H1 (cell line): Measurements from ENCODE around the gene NUP107. TPM values are rescaled to one million over a fixed set of nuclear protein-coding genes. Genes with fewer than 3 reads are reported as not detected.
A peak's percentile ranks its signal among the peaks of the same experiment; 100 is the strongest.

Experiments
- CTCF ChIA-PET: fragments of 300-600 bp; sonication (Branson Sonifier 250); formaldehyde crosslinking; loops from one replicate; lab custom pipeline; 2021; ENCODE audit not compliant: partially characterized antibody; lab: Charles Lee
- POLR2A ChIA-PET: fragments of 300-600 bp; sonication (Branson Sonifier 250); formaldehyde crosslinking; loops from one replicate; lab custom pipeline; 2021; ENCODE audit warnings: inconsistent platforms; ENCODE audit not compliant: partially characterized antibody; lab: Charles Lee
- DNase-seq, 2 experiments: peaks; one replicate each; pipeline versions ENCODE4 v3.0.0 to v3.0.0-alpha.2; 2010 to 2022; ENCODE audit warnings: low spot score in 2 of 2, low read depth in 1 of 2, mixed read lengths in 1 of 2
- FAIRE-seq: peaks from 2 replicates; lab custom pipeline; 2011; peaks lifted over from hg19 to GRCh38; lab: Jason Lieb, UNC
- H2AFZ ChIP-seq: 2 replicates; pipeline ENCODE4 v1.8.1; 2012; ENCODE audit warnings: low read length, inconsistent platforms
- H2AK5ac ChIP-seq: 2 replicates; pipeline ENCODE4 v1.6.1; 2013; ENCODE audit warnings: low read depth, low read length
- H2BK120ac ChIP-seq: replicated peaks from 2 replicates; pipeline ENCODE3; 2013; ENCODE audit warnings: low read depth, low read length, inconsistent platforms
- H2BK12ac ChIP-seq: 2 replicates; pipeline ENCODE4 v1.6.1; 2013; ENCODE audit warnings: low read depth, low read length
- H2BK15ac ChIP-seq: 2 replicates; pipeline ENCODE4 v1.6.1; 2013; ENCODE audit warnings: low read length
- H2BK20ac ChIP-seq: 2 replicates; pipeline ENCODE4 v1.6.1; 2013; ENCODE audit warnings: low read length
- H2BK5ac ChIP-seq: 2 replicates; pipeline ENCODE4 v1.6.1; 2013; ENCODE audit warnings: low read depth, low read length
- H3K14ac ChIP-seq: 2 replicates; pipeline ENCODE4 v1.6.1; 2013; ENCODE audit warnings: inconsistent platforms; ENCODE audit not compliant: insufficient read length
- H3K18ac ChIP-seq: 2 replicates; pipeline ENCODE4 v1.6.1; 2013; ENCODE audit warnings: low read length; ENCODE audit errors: extremely low read depth
- H3K23ac ChIP-seq: 2 replicates; pipeline ENCODE4 v1.6.1; 2013; ENCODE audit warnings: inconsistent platforms; ENCODE audit not compliant: insufficient read length
- H3K23me2 ChIP-seq: 2 replicates; pipeline ENCODE4 v1.6.1; 2013; ENCODE audit warnings: low read depth, low read length
- H3K27ac ChIP-seq: 2 replicates; pipeline ENCODE4 v1.6.1; 2011; ENCODE audit warnings: low read depth, low read length, inconsistent platforms
- H3K27me3 ChIP-seq, 4 experiments: replicated peaks in 1 of 4; 1 replicate in 1 of 4; 2 replicates in 3 of 4; pipeline versions ENCODE4 v1.6.1 to v1.8.1; 2011 to 2013; ENCODE audit warnings: low read length in 3 of 4, mild to moderate bottlenecking in 3 of 4, inconsistent platforms in 2 of 4, mixed read lengths in 2 of 4, moderate library complexity in 1 of 4; ENCODE audit not compliant: control insufficient read depth in 3 of 4, insufficient read depth in 3 of 4; ENCODE audit errors: extremely low read depth in 1 of 4
- H3K36me3 ChIP-seq, 4 experiments: 2 replicates each; pipeline versions ENCODE4 v1.6.1 to v1.8.1; 2011 to 2013; ENCODE audit warnings: mild to moderate bottlenecking in 4 of 4, low read length in 3 of 4, moderate library complexity in 2 of 4, control low read depth in 1 of 4, inconsistent platforms in 1 of 4; ENCODE audit not compliant: insufficient read depth in 4 of 4, control insufficient read depth in 2 of 4
- H3K4ac ChIP-seq: replicated peaks from 2 replicates; pipeline ENCODE3; 2013; ENCODE audit warnings: low read length, low read depth, mixed read lengths, inconsistent platforms; ENCODE audit not compliant: insufficient read length
- H3K4me1 ChIP-seq, 4 experiments: replicated peaks in 1 of 4; 1 replicate in 1 of 4; 2 replicates in 3 of 4; pipeline versions ENCODE4 v1.6.1 to v1.8.1; 2011 to 2013; ENCODE audit warnings: low read length in 3 of 4, inconsistent platforms in 2 of 4, mixed read lengths in 1 of 4; ENCODE audit not compliant: insufficient read depth in 4 of 4, control insufficient read depth in 3 of 4
- H3K4me2 ChIP-seq, 2 experiments: 2 replicates each; pipeline versions ENCODE4 v1.6.1 to v1.8.1; 2011 to 2013; ENCODE audit warnings: low read depth in 2 of 2, low read length in 2 of 2, control low read depth in 1 of 2, inconsistent platforms in 1 of 2, mild to moderate bottlenecking in 1 of 2; ENCODE audit not compliant: insufficient read depth in 1 of 2
- H3K4me3 ChIP-seq, 4 experiments: fragments of 200-600, 300-600 bp in 1 of 4; sonication (generic), shearing (Covaris generic), sonication (Bioruptor Twin) in 1 of 4; 2 replicates each; pipeline versions ENCODE4 v1.5.1 to v1.8.1; 2011 to 2016; ENCODE audit warnings: low read length in 4 of 4, low read depth in 3 of 4, control low read depth in 2 of 4, inconsistent platforms in 2 of 4, mild to moderate bottlenecking in 2 of 4, mixed read lengths in 1 of 4, moderate library complexity in 1 of 4; ENCODE audit not compliant: insufficient read depth in 2 of 4; ENCODE audit errors: extremely low read depth in 1 of 4
- H3K56ac ChIP-seq: replicated peaks from 2 replicates; pipeline ENCODE3; 2013; ENCODE audit warnings: low read depth, mild to moderate bottlenecking, mixed read lengths, low read length, inconsistent platforms; ENCODE audit not compliant: insufficient read length
- H3K79me1 ChIP-seq: 2 replicates; pipeline ENCODE4 v1.6.1; 2013; ENCODE audit warnings: low read depth, low read length, control low read depth
- H3K79me2 ChIP-seq, 2 experiments: 2 replicates each; pipeline versions ENCODE4 v1.6.1 to v1.8.1; 2012 to 2013; ENCODE audit warnings: low read length in 2 of 2, mild to moderate bottlenecking in 2 of 2, inconsistent platforms in 1 of 2; ENCODE audit not compliant: insufficient read depth in 2 of 2, control insufficient read depth in 1 of 2
- H3K9ac ChIP-seq, 4 experiments: replicated peaks in 1 of 4; 1 replicate in 1 of 4; 2 replicates in 3 of 4; pipeline versions ENCODE4 v1.6.1 to v1.8.1; 2011 to 2013; ENCODE audit warnings: low read depth in 3 of 4, low read length in 3 of 4, control low read depth in 2 of 4, mild to moderate bottlenecking in 2 of 4, moderate library complexity in 2 of 4, inconsistent platforms in 1 of 4; ENCODE audit errors: extremely low read depth in 1 of 4
- H3K9me3 ChIP-seq, 2 experiments: 2 replicates each; pipeline versions ENCODE4 v1.6.1 to v1.8.1; 2012 to 2013; ENCODE audit warnings: mild to moderate bottlenecking in 2 of 2, moderate library complexity in 2 of 2, control low read depth in 1 of 2, inconsistent platforms in 1 of 2, low read depth in 1 of 2, low read length in 1 of 2, mixed read lengths in 1 of 2; ENCODE audit not compliant: insufficient read depth in 2 of 2
- H4K20me1 ChIP-seq, 2 experiments: replicated peaks in 1 of 2; 2 replicates each; pipeline versions ENCODE3 to v1.8.1; 2011 to 2013; ENCODE audit warnings: inconsistent platforms in 2 of 2, low read length in 2 of 2, mild to moderate bottlenecking in 1 of 2; ENCODE audit not compliant: insufficient read depth in 2 of 2, control insufficient read depth in 1 of 2
- H4K5ac ChIP-seq: 2 replicates; pipeline ENCODE4 v1.6.1; 2013; ENCODE audit warnings: low read length, low read depth, mixed read lengths, inconsistent platforms; ENCODE audit not compliant: insufficient read length
- H4K8ac ChIP-seq: 2 replicates; pipeline ENCODE4 v1.8.0; 2013; ENCODE audit warnings: mild to moderate bottlenecking, moderate library complexity, low read length, inconsistent platforms; ENCODE audit not compliant: insufficient read depth; ENCODE audit errors: extremely low read depth
- H4K91ac ChIP-seq: replicated peaks from 2 replicates; pipeline ENCODE3; 2013; ENCODE audit warnings: low read length, mixed read lengths, inconsistent platforms; ENCODE audit not compliant: insufficient read length
- FOSL1 ChIP-seq: IDR thresholded peaks from 2 replicates; pipeline ENCODE4 v1.6.1; 2011; ENCODE audit warnings: mild to moderate bottlenecking, low read depth, low read length, moderate library complexity; ENCODE audit not compliant: insufficient read depth
- POU5F1 ChIP-seq: IDR thresholded peaks from 2 replicates; pipeline ENCODE4 v1.6.1; 2011; ENCODE audit warnings: low read depth, mild to moderate bottlenecking, low read length, moderate library complexity
- USF2 ChIP-seq: IDR thresholded peaks from 2 replicates; pipeline ENCODE4 v1.6.1; 2011; ENCODE audit warnings: low read length, improper control_type of control experiment
- YY1 ChIP-seq: IDR thresholded peaks from 2 replicates; pipeline ENCODE4 v1.6.1; 2011; ENCODE audit warnings: low read depth, mild to moderate bottlenecking, low read length
- WGBS, 2 experiments: shearing (Covaris generic) in 1 of 2; methylation state at CpG; one replicate each; pipeline versions ENCODE4 v1.1.6 to v1.1.7; 2013 to 2015; ENCODE audit warnings: low lambda C conversion rate in 2 of 2, mixed read lengths in 2 of 2, inconsistent platforms in 1 of 2, low coverage in 1 of 2, missing lambda C conversion rate in 1 of 2; ENCODE audit not compliant: insufficient replicate concordance in 2 of 2, insufficient coverage in 1 of 2, insufficient read length in 1 of 2; ENCODE audit errors: extremely low coverage in 1 of 2, missing lambda C conversion rate in 1 of 2; 5-methylcytosine and 5-hydroxymethylcytosine counted together
- polyA plus RNA-seq, 7 experiments: library from polyadenylated mRNA; depleted of rRNA in 3 of 7; stranded (reverse) in 5 of 7; unstranded in 2 of 7; fragments of >200 nt in 5 of 7; fragments of 200-250 nt in 2 of 7; gene quantifications; 1 replicate in 5 of 7; 2 replicates in 1 of 7; 4 replicates in 1 of 7; pipeline versions ENCODE4 v1.2.1 to v1.2.3, GENCODE V29; 2011 to 2013; ENCODE audit warnings: missing spikeins in 2 of 7, mixed read lengths in 2 of 7
- total RNA-seq: library from RNA; stranded (reverse); fragmentation: NEBNext Ultra II Directional; extraction: Animal tissue kit (Norgen Biotek cat#: 25700); gene quantifications from 2 replicates; pipeline ENCODE4 v1.2.1, GENCODE V29; 2021

The NUP107 gene
- total and polyA plus RNA-seq, 2 of the 8 experiments (the other 6 are each of a cell fraction or from before 2014, with no cell fraction given), result 46.1 to 141 TPM

- no peak overlapping the region for H3K56ac ChIP-seq
- no peak for FAIRE-seq
- H3K27me3 ChIP-seq, result no peaks in the 10 kb centered on the region
- H3K4me3 ChIP-seq, result no peak overlapping the region
- H3K23ac ChIP-seq, result no peak overlapping the region
- H3K4me1 ChIP-seq, result peaks cover 0 to 3% (median 1%) of the 10 kb centered on the region in 4 experiments; a peak in 2 of 7 replicates
- no peak overlapping the region for H2AK5ac ChIP-seq
- no peaks in the 10 kb centered on the region for H3K79me1 ChIP-seq
- H3K4me2 ChIP-seq, result no peak overlapping the region
- H3K27ac ChIP-seq, result no peak overlapping the region
- no peak overlapping the region for H3K18ac ChIP-seq
- CTCF ChIA-PET, result interaction anchor here (0.7 to 1.7 kb wide), 3 partner anchors 11 to 41 kb away, joined by 3 to 6 read pairs (median 3); no protein-coding TSS in a partner anchor
- no peak for DNase-seq
- H2BK12ac ChIP-seq, result no peak overlapping the region
- no peaks in the 10 kb centered on the region for H3K23me2 ChIP-seq
- H4K20me1 ChIP-seq, result no peaks in the 10 kb centered on the region
- peak overlapping the region; percentile 66; the same call in 1 of the 2 replicates for H2BK20ac ChIP-seq
- no peak overlapping the region for H2BK5ac ChIP-seq
- no peak overlapping the region for H4K91ac ChIP-seq
- no peak overlapping the region for H4K5ac ChIP-seq
- no peak overlapping the region for H2AFZ ChIP-seq
- WGBS, 2 experiments, result 96% methylated on average over 3 of the region's 3 CpGs; no CpG with 5 or more reads in 1 of the 2 experiments
- no peak overlapping the region for H3K9ac ChIP-seq
- POLR2A ChIA-PET, result interaction anchor here (1.3 to 2.1 kb wide), 2 partner anchors 11 to 25 kb away, joined by 5 read pairs; no protein-coding TSS in a partner anchor
- H3K9me3 ChIP-seq, result no peaks in the 10 kb centered on the region
- H3K14ac ChIP-seq, result no peak overlapping the region
- no peak overlapping the region for H4K8ac ChIP-seq
- H2BK15ac ChIP-seq, result no peak overlapping the region
- H3K4ac ChIP-seq, result no peak overlapping the region
- H3K79me2 ChIP-seq, result no peaks in the 10 kb centered on the region
- no peak for TF ChIP-seq YY1
- no peak for TF ChIP-seq FOSL1
- no peak for TF ChIP-seq POU5F1
- TF ChIP-seq USF2, result no peak
- H3K36me3 ChIP-seq, result no peaks in the 10 kb centered on the region
- H2BK120ac ChIP-seq, result no peak overlapping the region
Measured at GRCh38 chr12:68788554-68789143, 101.9 kb downstream of the NUP107 start.
